ENCODE data around the gene OR11H6.
"Not testable (repeated sequence)": the region's sequence is repeated elsewhere in the genome, so short reads cannot be mapped to it uniquely, and the experiment has no call there.

Gene OR11H6, protein sequence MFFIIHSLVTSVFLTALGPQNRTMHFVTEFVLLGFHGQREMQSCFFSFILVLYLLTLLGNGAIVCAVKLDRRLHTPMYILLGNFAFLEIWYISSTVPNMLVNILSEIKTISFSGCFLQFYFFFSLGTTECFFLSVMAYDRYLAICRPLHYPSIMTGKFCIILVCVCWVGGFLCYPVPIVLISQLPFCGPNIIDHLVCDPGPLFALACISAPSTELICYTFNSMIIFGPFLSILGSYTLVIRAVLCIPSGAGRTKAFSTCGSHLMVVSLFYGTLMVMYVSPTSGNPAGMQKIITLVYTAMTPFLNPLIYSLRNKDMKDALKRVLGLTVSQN

DNA sequence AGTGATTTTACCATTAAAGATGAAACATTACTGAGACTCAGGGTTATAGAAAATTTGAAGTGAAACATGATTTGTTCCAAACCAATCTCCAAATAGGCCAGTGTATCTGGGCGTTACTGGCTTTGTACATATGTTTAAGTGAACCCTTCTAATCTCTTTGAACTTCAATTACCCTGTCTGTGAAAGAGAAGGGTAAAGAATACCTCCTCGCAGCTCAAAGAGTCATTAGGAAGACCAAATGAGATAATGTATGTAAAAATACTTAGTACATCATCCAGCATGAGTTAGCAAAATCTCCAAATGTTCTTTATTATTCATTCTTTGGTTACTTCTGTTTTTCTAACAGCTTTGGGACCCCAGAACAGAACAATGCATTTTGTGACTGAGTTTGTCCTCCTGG, at the start of gene OR11H6:
OR11H6 (plus strand) TSS at position 301 of the 400 bp plus-strand sequence; CDS start at position 301, 0 bp downstream.
- no peak for DNase-seq (ENCODE audit: low read depth in 2 of 2)

DNA sequence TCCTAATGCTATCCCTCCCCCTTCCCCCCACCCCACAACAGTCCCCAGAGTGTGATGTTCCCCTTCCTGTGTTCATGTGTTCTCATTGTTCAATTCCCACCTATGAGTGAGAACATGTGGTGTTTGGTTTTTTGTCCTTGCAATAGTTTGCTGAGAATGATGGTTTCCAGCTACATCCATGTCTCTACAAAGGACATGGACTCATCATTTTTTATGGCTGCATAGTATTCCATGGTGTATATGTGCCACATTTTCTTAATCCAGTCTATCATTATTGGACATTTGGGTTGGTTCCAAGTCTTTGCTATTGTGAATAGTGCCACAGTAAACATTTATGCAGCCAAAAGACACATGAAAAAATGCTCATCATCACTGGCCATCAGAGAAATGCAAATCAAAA, 49.3 kb upstream of the OR11H6 start:
- not testable (repeated sequence) for DNase-seq (ENCODE audit: low read depth in 2 of 2)

DNA sequence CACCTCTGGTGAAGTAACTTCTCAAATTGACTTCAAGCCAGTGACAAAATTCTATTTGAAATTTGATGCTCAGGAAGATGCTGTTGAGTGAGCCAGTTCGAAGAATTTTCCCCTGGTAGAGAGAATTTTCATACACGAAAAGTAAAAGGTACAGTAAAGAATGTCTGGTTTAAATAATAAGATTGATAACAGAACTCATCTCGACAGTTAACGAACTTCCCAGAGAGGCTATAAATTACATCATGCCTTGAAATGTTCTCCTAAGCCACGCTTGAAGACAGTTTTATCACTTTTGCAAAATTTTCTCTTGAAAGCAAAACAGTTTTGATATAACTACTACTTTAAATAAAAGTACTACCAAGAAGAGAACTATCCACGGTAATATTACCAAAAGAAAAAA, 47.2 kb upstream of the OR11H6 start:
- no peak for DNase-seq (ENCODE audit: low read depth in 2 of 2)

DNA sequence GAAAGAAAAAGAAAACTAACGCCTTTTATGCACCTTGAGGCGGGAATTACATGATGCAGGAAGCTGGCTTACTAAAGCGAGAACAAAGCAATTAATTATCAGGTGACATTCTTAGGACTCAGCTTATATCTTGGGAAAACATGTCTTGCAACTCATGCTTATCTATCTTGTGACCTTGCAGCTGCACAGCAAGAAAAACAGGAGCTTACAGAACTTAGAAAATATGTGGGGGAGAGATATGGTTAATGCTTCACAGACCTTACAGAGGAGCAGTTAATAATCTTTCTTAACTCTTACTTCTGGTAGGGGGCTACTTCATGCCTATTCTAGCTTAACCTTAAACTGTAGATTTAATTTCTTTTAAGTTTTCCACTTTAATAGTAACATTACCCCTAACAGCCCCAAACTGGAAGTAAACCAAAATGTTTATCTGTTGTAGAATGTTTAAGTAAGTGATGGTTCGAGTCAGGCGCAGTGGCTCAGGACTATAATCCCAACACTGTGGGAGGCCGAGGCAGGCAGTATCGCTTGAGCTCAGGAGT, 46.0 kb upstream of the OR11H6 start:
- DNase-seq (ENCODE audit: low read depth in 2 of 2): no peak

DNA sequence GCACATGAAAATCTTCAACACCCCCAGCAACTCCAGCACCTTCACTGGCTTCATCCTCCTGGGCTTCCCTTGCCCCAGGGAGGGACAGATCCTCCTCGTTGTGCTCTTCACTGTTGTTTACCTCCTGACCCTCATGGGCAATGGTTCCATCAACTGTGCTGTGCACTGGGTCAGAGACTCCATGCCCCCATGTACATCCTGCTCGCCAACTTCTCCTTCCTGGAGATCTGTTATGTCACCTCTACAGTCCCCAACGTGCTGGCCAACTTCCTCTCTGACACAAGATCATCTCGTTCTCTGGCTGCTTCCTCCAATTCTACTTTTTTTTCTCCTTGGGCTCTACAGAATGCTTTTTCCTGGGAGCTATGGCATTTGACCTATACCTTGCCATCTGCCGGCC, 44.3 kb upstream of the OR11H6 start:
- DNase-seq (ENCODE audit: low read depth in 2 of 2): no peak

DNA sequence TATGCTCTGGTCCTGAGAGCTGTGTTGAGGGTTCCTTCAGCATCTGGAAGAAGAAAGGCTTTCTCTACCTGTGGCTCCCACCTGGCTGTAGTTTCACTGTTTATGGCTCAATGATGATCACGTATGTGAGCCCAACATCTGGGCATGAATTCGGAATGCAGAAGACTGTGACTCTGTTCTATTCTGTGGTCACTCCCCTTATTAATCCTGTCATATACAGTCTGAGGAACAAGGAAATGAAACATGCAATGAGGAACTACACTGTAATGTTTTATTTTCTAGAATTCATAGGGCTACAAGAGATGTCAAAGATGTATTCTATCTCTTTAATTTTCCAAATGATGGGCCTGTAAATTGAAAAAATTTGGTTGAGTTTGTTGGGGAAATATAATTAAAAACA, 43.6 kb upstream of the OR11H6 start:
- DNase-seq (ENCODE audit: low read depth in 2 of 2): no peak

DNA sequence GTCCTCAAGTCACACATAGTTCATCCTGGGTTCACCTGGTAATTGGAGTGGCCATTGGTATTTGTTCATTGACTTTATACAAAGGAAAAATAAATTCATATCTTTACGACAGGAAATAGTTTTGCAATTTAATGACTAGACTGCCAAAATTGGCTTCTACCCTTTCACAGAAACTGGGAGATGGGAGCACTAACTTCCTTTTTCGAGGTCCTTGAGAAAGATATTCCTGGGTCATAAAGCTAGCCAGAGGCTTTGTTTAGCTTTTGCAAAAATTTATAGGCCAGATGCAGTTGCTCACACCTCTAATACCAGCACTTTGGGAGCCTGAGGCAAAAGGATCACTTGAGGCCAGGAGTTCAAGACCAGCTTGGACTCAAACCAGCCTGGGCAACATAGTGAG, 43.0 kb upstream of the OR11H6 start:
- DNase-seq (ENCODE audit: low read depth in 2 of 2): no peak

DNA sequence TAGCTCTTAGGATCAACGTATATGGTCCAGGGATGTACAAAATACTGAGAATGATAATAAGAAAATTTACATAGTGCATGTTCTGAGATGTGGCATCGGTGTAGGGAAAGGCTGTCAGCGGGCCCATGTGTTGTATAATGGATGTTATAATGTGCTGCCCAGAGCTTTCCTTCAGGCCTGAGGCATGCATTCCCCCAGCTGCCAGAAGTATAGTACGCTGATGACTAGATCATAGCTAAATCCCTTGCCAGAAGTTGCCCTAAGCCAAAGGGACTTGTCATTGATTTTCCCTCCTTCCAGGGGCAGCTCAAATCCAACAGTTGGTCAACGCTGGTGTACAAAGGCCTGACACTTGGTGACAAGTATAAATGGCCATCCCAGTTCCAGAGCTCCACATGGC, 39.3 kb upstream of the OR11H6 start:
- DNase-seq (ENCODE audit: low read depth in 2 of 2): no peak

DNA sequence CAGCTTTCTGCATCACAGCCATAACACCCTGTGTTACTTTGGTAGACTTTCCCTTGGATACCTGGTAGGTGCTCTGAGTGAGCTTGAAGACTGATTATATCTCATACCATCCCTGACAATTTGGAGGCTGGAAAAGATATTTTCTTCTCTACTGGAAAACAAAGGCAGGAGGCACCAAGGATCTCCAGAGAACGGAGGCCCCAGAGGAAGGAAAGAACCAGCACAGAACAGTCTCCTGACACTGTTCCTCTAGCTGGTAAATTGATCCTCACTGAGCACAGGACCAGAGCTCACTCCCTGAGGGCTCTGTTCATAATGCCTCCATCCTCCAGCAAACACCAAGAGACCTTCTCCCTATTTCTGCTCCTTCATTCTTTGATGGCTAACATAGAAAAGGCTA, 32.9 kb upstream of the OR11H6 start, which contains the start of gene OR11G2:
OR11G2 (plus strand) TSS at position 301 of the 400 bp plus-strand sequence. CDS start 6,542 bp downstream, outside the sequence.
- DNase-seq (ENCODE audit: low read depth in 2 of 2): no peak

DNA sequence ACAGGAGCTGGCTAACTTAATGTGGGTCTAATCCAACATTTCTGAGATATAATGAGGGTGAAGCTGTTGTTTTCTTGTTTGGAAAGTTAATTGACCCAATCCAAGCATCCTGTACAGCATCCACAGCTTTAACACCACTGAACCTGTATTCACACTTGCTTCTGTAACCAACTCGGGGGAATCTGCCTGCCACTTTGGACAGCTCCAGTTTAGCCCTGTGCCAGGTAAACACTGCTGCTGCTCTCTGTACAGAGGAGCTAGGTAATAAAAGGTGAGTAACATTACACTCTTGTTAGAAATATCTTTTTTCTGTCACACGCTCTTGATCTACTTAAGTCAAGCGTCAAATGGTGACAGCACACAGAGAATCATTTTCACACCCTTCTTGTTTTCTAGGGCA, 32.1 kb upstream of the OR11H6 start:
- DNase-seq (ENCODE audit: low read depth in 2 of 2): no peak

DNA sequence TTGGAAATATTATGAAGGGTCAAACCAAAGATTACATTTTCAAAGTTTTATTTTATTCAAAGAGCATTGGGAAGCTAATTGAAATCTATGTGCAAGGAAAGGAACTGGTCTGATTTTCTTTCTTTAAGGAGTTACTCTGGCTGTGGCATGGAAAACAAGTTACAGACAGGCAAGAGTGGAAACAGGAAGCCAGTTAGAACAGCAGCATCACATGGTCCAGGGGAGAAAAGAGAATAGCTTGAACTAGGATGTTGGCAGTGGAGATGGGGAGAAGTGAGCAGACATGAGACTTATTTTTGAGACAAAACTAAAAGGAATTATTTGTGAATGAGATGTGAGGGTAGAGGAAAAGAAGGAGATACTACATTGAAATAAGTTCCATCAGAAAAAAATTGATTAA, 29.4 kb upstream of the OR11H6 start:
- DNase-seq (ENCODE audit: low read depth in 2 of 2): no peak

DNA sequence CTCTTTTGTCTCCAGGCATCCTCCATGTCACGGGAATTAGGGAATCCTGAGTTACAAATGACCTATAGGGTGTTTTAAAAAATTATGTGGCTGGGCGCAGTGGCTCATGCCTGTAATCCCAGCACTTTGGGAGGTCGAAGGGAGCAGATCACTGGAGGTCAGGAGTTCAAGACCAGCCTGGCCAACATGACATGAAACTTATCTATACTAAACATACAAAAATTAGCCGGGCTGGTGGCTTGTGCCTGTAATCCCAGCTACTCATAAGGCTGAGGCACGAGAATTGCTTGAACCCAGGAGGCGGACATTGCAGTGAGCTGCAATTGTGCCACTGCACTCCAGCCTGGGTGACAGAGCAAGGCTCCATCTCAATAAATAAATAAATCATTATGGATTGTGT, 28.3 kb upstream of the OR11H6 start:
- DNase-seq (ENCODE audit: low read depth in 2 of 2): not testable (repeated sequence)

DNA sequence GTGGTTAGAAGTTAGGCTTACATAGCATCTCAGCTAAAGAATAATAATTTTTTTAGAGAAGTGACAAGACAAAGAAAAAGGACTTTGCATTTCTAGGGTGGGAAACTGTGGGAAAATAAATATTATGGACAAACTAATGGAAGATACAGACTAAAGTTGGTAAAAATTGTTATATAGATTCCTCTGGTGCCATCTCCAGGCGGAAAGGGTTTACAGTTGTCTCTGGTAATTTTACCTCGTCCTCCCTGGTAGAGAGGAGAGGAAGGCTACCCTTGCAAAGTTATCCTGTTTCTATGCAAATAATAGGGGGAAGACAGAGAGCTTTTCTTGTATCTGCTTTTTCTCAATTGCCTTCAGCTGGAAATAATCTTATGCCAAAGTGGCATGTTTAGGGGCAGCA, 27.6 kb upstream of the OR11H6 start:
- no peak for DNase-seq (ENCODE audit: low read depth in 2 of 2)

DNA sequence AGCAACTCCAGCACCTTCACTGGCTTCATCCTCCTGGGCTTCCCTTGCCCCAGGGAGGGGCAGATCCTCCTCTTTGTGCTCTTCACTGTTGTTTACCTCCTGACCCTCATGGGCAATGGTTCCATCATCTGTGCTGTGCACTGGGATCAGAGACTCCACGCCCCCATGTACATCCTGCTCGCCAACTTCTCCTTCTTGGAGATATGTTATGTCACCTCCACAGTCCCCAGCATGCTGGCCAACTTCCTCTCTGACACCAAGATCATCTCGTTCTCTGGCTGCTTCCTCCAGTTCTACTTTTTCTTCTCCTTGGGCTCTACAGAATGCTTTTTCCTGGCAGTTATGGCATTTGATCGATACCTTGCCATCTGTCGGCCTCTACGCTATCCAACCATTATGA, 26.1 kb upstream of the OR11H6 start:
- no peak for DNase-seq (ENCODE audit: low read depth in 2 of 2)

DNA sequence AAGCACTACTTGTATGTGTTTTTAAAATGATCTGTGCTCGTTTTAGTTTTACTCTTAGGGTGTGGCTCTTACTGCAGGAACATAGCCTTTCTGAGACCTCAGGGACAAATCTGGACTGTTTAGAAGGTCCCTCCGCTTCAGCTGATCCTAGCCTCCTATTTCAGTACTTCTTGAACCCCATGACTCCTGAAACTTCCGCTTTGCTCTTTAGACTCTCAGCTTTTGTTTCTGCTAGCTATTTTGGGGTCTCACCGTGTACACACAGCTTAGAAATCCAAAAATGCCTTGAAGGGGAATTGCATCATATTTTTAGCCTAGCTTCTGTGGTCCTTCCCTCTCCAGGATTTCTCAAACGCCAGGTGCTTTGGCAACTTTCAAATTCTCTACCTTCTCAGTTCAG, 24.5 kb upstream of the OR11H6 start:
- DNase-seq (ENCODE audit: low read depth in 2 of 2): no peak

DNA sequence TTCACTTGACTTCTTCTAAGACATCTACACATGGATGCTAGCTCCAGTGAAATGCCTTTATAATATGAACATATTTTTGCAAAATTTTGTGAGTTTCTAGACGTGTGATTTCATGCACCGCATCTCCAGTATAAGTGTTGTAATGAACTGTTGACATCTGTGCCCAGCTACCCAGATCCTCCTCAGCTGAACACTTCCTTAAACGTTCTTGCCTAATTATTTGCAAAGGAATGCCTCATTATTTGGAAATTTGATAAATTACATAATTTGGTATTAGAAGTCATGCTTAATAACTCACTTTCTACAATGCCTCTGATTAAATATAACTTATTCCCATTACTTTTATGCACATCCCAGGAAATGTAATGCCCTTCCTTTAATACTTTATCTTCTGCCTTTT, 18.8 kb upstream of the OR11H6 start:
- DNase-seq (ENCODE audit: low read depth in 2 of 2): no peak

DNA sequence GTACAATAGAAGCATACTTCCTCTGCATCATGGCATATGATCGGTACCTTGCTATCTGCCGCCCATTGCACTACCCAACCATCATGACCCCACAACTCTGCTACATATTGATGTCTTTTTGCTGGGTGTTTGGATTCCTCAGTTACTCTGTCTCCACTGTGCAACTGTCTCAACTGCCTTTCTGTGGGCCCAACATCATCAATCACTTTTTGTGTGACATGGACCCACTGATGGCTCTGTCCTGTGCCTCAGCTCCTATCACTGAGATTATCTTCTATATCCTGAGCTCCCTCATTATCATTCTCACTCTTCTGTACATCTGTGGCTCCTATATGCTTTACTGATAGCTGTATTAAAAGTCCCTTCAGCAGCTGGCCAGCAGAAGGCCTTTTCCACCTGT, 13.9 kb upstream of the OR11H6 start:
- no peak for DNase-seq (ENCODE audit: low read depth in 2 of 2)

DNA sequence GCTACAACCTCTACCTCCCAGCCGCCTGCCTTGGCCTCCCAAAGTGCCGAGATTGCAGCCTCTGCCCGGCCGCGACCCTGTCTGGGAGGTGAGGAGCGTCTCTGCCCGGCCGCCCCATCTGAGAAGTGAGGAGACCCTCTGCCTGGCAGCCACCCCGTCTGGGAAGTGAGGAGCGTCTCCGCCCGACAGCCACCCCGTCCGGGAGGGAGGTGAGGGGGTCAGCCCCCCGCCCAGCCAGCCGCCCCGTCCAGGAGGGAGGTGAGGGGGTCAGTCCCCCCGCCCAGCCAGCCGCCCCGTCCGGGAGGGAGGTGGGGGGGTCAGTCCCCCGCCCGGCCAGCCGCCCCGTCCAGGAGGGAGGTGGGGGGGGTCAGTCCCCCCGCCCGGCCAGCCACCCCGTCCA, 11.1 kb upstream of the OR11H6 start:
- DNase-seq (ENCODE audit: low read depth in 2 of 2): not testable (repeated sequence)

DNA sequence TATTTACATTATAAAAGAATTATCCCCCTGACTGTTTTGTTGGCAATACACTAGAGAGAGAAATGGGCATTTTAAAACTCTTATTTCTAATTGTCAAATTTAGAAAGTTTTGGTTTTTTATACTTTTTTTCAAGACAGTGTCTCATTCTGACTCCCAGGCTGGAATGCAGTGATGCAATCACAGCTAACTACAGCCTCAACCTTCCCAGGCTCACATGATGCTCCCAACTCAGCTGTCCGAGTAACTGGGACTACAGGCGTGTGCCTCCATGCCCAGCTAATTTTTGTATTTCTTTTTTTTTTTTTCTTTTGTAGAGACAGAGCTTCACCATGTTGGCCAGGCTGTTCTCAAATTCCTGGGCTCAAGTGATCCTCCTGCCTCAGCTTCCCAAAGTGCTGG, 8.3 kb upstream of the OR11H6 start:
- DNase-seq (ENCODE audit: low read depth in 2 of 2): no peak

DNA sequence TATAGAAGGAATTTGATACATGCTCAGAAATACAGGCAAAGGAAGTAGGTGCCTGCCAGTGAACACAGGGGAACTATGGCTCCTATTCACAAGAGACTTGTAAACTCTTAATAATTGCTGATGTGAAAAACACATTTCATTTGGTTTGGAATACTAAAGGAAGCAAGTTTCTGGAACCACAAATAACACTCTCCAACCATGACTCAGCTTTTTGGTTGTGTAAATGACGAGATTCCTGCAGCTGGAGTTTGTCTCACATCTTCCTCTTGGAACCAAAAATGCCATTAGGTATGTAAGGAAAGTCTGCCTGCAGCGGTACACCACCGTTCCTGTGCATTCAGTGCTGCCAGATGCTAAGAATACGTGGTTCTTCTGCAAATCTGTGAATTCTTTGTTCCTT, 4.5 kb upstream of the OR11H6 start:
- DNase-seq (ENCODE audit: low read depth in 2 of 2): no peak

DNA sequence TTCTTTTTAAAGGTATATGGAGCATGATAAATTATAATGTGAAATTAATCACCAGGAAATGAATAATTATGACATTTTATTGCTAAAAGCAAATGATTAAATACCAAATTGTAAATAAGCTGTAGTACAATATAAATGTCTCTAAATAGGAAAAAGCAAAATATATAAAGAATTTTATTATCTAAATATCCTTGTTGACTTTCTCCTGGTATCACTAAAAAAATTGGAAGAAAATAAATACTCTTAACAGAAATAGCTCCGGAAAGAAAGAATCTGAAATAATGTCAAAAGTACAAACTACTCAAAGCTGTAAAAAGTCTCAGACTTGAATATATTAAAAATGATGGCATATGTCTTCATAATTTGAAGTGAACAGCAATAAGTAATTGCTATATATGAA, 5.2 kb downstream of the OR11H6 start, which contains the start of gene OR11H7:
OR11H7 (plus strand) TSS at position 301 of the 400 bp plus-strand sequence.
- DNase-seq (ENCODE audit: low read depth in 2 of 2): no peak

DNA sequence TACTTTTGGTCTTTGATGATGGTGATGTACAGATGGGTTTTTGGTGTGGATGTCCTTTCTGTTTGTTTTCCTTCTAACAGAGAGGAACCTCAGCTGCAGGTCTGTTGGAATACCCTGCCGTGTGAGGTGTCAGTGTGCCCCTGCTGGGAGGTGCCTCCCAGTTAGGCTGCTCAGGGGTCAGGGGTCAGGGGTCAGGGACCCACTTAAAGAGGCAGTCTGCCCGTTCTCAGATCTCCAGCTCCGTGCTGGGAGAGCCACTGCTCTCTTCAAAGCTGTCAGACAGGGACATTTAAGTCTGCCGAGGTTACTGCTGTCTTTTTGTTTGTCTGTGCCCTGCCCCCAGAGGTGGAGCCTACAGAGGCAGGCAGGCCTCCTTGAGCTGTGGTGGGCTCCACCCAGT, 11.9 kb downstream of the OR11H6 start:
- not testable (repeated sequence) for DNase-seq (ENCODE audit: low read depth in 2 of 2)

DNA sequence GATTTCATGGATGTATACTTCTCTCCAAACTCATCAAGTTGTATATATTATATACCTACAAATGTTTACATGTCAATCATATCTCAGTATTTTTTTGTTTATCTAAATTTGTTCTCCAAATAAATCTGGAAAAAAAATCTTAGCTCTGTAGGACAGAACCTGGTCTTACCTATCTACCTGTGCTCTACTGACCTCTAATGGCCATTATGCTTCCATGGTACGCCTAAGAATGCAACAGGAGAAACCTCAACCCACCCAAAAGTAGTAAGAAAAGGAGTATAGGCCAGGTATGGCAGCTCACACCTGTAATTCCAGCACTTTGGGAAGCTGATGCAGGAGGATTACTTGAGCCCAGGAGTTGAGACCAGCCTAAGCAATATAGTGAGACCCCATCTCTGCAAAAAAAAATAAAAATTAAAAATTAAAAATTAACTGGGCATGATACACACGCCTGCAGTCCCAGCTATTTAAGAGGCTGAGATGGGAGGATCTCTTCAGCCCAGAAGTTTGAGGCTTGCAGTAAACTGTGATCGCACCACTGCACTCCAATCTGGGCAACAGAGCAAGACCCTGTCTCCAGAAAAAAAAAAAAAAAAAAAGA, 24.2 kb downstream of the OR11H6 start:
- no peak for DNase-seq (ENCODE audit: low read depth in 2 of 2)
